ENCODE data around the gene SUSD3.
A peak's percentile ranks its signal among the peaks of the same experiment; 100 is the strongest.

Gene SUSD3

GRCh38 chr9:93049491-93049890, 9.0 kb upstream of the SUSD3 start:
- DNase-seq (ENCODE audit: low read depth) = no peak
- TF ChIP-seq, protein P1, sequence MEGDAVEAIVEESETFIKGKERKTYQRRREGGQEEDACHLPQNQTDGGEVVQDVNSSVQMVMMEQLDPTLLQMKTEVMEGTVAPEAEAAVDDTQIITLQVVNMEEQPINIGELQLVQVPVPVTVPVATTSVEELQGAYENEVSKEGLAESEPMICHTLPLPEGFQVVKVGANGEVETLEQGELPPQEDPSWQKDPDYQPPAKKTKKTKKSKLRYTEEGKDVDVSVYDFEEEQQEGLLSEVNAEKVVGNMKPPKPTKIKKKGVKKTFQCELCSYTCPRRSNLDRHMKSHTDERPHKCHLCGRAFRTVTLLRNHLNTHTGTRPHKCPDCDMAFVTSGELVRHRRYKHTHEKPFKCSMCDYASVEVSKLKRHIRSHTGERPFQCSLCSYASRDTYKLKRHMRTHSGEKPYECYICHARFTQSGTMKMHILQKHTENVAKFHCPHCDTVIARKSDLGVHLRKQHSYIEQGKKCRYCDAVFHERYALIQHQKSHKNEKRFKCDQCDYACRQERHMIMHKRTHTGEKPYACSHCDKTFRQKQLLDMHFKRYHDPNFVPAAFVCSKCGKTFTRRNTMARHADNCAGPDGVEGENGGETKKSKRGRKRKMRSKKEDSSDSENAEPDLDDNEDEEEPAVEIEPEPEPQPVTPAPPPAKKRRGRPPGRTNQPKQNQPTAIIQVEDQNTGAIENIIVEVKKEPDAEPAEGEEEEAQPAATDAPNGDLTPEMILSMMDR (conservative IDR thresholded peaks at IDR 0.05; ENCODE audit: control insufficient read depth, insufficient read depth, low read depth, low read length) = no peak
- H3K4me3 ChIP-seq (ENCODE audit: control insufficient read depth, low read depth, low read length) = no peak overlapping the region

- TF ChIP-seq, protein P1 (conservative IDR thresholded peaks at IDR 0.05; ENCODE audit: control insufficient read depth, insufficient read depth, low read depth, low read length) = no peak
- no peak overlapping the region for H3K4me3 ChIP-seq (ENCODE audit: control insufficient read depth, low read depth, low read length)
- DNase-seq (ENCODE audit: low read depth) = no peak
Observed at GRCh38 chr9:93050231-93050630, 8.3 kb upstream of the SUSD3 start.

GRCh38 chr9:93051680-93052089, 6.8 kb upstream of the SUSD3 start:
- DNase-seq (ENCODE audit: low read depth) = peak; percentile 28
- H3K4me3 ChIP-seq (ENCODE audit: control insufficient read depth, low read depth, low read length) = no peak overlapping the region
- TF ChIP-seq, protein P1 (conservative IDR thresholded peaks at IDR 0.05; ENCODE audit: control insufficient read depth, insufficient read depth, low read depth, low read length) = no peak

- no peak for DNase-seq (ENCODE audit: low read depth)
- no peak overlapping the region for H3K4me3 ChIP-seq (ENCODE audit: control insufficient read depth, low read depth, low read length)
- TF ChIP-seq, protein P1 (conservative IDR thresholded peaks at IDR 0.05; ENCODE audit: control insufficient read depth, insufficient read depth, low read depth, low read length) = no peak
Observed at GRCh38 chr9:93052791-93053540, 5.5 kb upstream of the SUSD3 start.

GRCh38 chr9:93053781-93054331, 4.6 kb upstream of the SUSD3 start:
- TF ChIP-seq, protein P1 (conservative IDR thresholded peaks at IDR 0.05; ENCODE audit: control insufficient read depth, insufficient read depth, low read depth, low read length) = no peak
- no peak for DNase-seq (ENCODE audit: low read depth)
- H3K4me3 ChIP-seq (ENCODE audit: control insufficient read depth, low read depth, low read length) = no peak overlapping the region

DNA sequence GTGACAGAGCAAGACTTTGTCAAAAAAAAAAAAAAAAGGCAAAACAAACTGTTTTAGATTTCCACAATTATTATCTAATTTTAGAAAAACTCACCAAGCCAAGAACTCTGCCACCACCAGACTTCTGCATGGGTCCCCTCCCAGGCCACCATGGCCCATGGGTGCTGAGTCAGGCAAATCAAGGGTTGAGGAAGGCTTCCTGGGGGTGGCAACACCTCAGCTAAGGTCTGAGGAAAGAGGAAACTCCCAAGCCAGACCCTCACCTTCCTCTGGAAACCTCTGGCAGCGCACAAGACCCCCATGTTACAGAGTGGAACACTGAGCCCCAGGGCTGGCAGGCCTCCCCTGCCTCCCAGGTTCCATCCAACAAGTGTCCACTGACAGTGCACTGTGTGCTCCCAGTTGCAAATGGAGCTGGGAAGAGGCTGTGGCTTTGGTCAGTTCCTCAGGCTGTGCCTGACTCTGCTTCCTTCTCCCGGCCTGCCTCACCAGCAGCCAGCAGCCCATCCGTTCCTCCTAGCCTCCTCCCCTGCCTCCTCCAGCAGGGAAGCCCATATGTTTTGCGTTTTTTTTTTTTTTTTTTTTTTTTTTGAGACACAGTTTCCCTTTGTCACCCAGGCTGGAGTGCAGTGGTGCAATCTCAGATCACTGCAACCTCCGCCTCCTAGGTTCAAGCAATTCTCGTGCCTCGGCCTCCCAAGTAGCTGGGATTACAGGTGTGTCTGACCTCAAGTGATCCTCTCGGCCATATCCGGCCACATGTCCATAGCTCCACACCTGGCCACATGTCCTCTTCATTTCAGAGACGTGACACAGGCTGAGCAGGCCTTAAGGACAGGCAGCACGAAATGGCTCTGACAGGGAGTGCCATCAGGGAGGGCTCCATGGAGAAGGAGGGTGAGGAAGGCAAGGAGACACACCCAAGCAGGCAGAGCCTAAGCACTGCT, 3.5 kb upstream of the SUSD3 start:
- DNase-seq (ENCODE audit: low read depth) = no peak
- H3K4me3 ChIP-seq (ENCODE audit: control insufficient read depth, low read depth, low read length) = no peak overlapping the region
- TF ChIP-seq, protein P1 (conservative IDR thresholded peaks at IDR 0.05; ENCODE audit: control insufficient read depth, insufficient read depth, low read depth, low read length) = no peak
